HepG2 (cell line): Measurements from ENCODE around the gene TMEM198. TPM values are rescaled to one million over a fixed set of nuclear protein-coding genes. Genes with fewer than 3 reads are reported as not detected.

ENCODE experiments used
- HMGXB4 ChIP-seq, 2 experiments: sonication (generic) in 1 of 2; formaldehyde crosslinking in 1 of 2; IDR thresholded peaks; 2 replicates each; pipeline versions ENCODE4 v1.4.0 to v1.6.1; 2018 to 2020; ENCODE audit warnings: missing genetic modification reagents in 2 of 2, borderline replicate concordance in 1 of 2, low read depth in 1 of 2, mild to moderate bottlenecking in 1 of 2, missing biosample characterization in 1 of 2
- HNRNPLL ChIP-seq: fragments of 200-400 bp; formaldehyde crosslinking; IDR thresholded peaks from 2 replicates; pipeline ENCODE4 v1.6.1; 2017; ENCODE audit warnings: mild to moderate bottlenecking, low read depth, low read length; ENCODE audit not compliant: poor library complexity, severe bottlenecking
- MTF2 ChIP-seq: sonication (generic); formaldehyde crosslinking; IDR thresholded peaks from 2 replicates; pipeline ENCODE4 v1.5.0; 2020; ENCODE audit warnings: missing genetic modification reagents, borderline replicate concordance
- MXD3 ChIP-seq: IDR thresholded peaks from 2 replicates; pipeline ENCODE4 v1.6.1; 2016; ENCODE audit warnings: mild to moderate bottlenecking, missing biosample characterization, missing genetic modification reagents
- MXD4 ChIP-seq: IDR thresholded peaks from 2 replicates; pipeline ENCODE4 v1.6.1; 2016; ENCODE audit warnings: mild to moderate bottlenecking, missing biosample characterization, missing genetic modification reagents
- SNAI1 ChIP-seq: sonication (generic); formaldehyde crosslinking; IDR thresholded peaks from 2 replicates; pipeline ENCODE4 v1.5.0; 2020; ENCODE audit warnings: mild to moderate bottlenecking, missing genetic modification reagents, borderline replicate concordance
- SRSF1 ChIP-seq: fragments of 200-400 bp; formaldehyde crosslinking; optimal IDR thresholded peaks from 2 replicates; pipeline ENCODE3; 2017; ENCODE audit warnings: mild to moderate bottlenecking, low read depth, low read length, moderate library complexity
- THAP9 ChIP-seq: sonication (generic); formaldehyde crosslinking; IDR thresholded peaks from 2 replicates; pipeline ENCODE4; 2020; ENCODE audit warnings: missing genetic modification reagents, mild to moderate bottlenecking, borderline replicate concordance
- TRIM24 ChIP-seq: sonication (generic); formaldehyde crosslinking; IDR thresholded peaks from 2 replicates; pipeline ENCODE4 v1.8.0; 2022; ENCODE audit warnings: mild to moderate bottlenecking, missing genetic modification reagents
- UBTF ChIP-seq: sonication (generic); formaldehyde crosslinking; IDR thresholded peaks from 2 replicates; pipeline ENCODE4 v1.4.0; 2020; ENCODE audit warnings: mild to moderate bottlenecking, missing genetic modification reagents
- ZBTB7B ChIP-seq: sonication (generic); formaldehyde crosslinking; IDR thresholded peaks from 2 replicates; pipeline ENCODE4 v1.4.0; 2020; ENCODE audit warnings: missing genetic modification reagents
- ZNF607 ChIP-seq: sonication (generic); formaldehyde crosslinking; IDR thresholded peaks from 2 replicates; pipeline ENCODE4 v1.5.1; 2020; ENCODE audit warnings: missing genetic modification reagents, mild to moderate bottlenecking, borderline replicate concordance
- ZNF709 ChIP-seq: sonication (generic); formaldehyde crosslinking; IDR thresholded peaks from 2 replicates; pipeline ENCODE4 v1.5.0; 2020; ENCODE audit warnings: mild to moderate bottlenecking, missing genetic modification reagents
- ZNF784 ChIP-seq: sonication (generic); formaldehyde crosslinking; IDR thresholded peaks from 2 replicates; pipeline ENCODE4 v1.5.1; 2020; ENCODE audit warnings: missing genetic modification reagents, mild to moderate bottlenecking, borderline replicate concordance
- ZSCAN22 ChIP-seq: sonication (generic); formaldehyde crosslinking; IDR thresholded peaks from 2 replicates; pipeline ENCODE4 v1.4.0; 2020; ENCODE audit warnings: mild to moderate bottlenecking, missing genetic modification reagents
- ZUFSP ChIP-seq: sonication (generic); formaldehyde crosslinking; IDR thresholded peaks from 2 replicates; pipeline ENCODE4 v1.9.0; 2021; ENCODE audit warnings: missing genetic modification reagents, mild to moderate bottlenecking, borderline replicate concordance
- polyA plus RNA-seq, 8 experiments: library from polyadenylated mRNA; depleted of rRNA in 3 of 8; stranded (reverse) in 7 of 8; unstranded in 1 of 8; fragments of >200 nt; fragmentation: Illumina TruSeq in 4 of 8; extraction: Trizol in 4 of 8; gene quantifications; 2 replicates each; pipeline versions ENCODE4 v1.2.1 to v1.2.3, GENCODE V29; 2011 to 2016; ENCODE audit warnings: low read depth in 4 of 8, missing spikeins in 1 of 8, mixed read lengths in 1 of 8; ENCODE audit not compliant: insufficient read depth in 1 of 8
- total RNA-seq, 5 experiments: library from RNA; depleted of rRNA; stranded (reverse); fragments of >200 nt; fragmentation: Illumina TruSeq; extraction: Trizol; gene quantifications; 2 replicates each; pipeline ENCODE4 v1.2.3, GENCODE V29; 2016; ENCODE audit warnings: low read depth in 1 of 5

The TMEM198 gene
- total and polyA plus RNA-seq, 2 of the 13 experiments (the other 11 are each of a cell fraction or from before 2014, with no cell fraction given): 17.3 to 23.5 TPM

- TF ChIP-seq THAP9 (CRISPR knock-in tag) (0 out of 2 replicates have a peak, but pooled peaks have one; percentile 8), ZNF709 (0 out of 2 replicates have a peak, but pooled peaks have one; percentile 55), UBTF (CRISPR knock-in tag) (0 out of 2 replicates have a peak, but pooled peaks have one; percentile 4), ZNF784 (CRISPR knock-in tag) (no peak), ZBTB7B (CRISPR knock-in tag) (no peak), ZNF607 (CRISPR knock-in tag) (0 out of 2 replicates have a peak, but pooled peaks have one; percentile 54), SRSF1 (peak; percentile 12), ZSCAN22 (0 out of 2 replicates have a peak, but pooled peaks have one; percentile 2), MXD4 (CRISPR knock-in tag) (0 out of 2 replicates have a peak, but pooled peaks have one; percentile 19), HNRNPLL (no peak), TRIM24 (CRISPR knock-in tag) (no peak), MTF2 (CRISPR knock-in tag) (no peak), ZUFSP (CRISPR knock-in tag) (no peak), MXD3 (0 out of 2 replicates have a peak, but pooled peaks have one; percentile 29), SNAI1 (CRISPR knock-in tag) (0 out of 2 replicates have a peak, but pooled peaks have one; percentile 0), HMGXB4 (CRISPR knock-in tag; IDR thresholded peaks at IDR 0.05; ENCODE audit: borderline replicate concordance in 1 of 2, low read depth in 1 of 2) (0 out of 4 replicates have a peak, but pooled peaks of 1 of the 2 experiments have one; percentile 5)
Measured at GRCh38 chr2:219572237-219573001, 28.6 kb downstream of the TMEM198 start, which contains the start of gene INHA (continued).
